ENCODE results near the gene ANKRD33B.
A peak's percentile ranks its signal among the peaks of the same experiment; 100 is the strongest.
"Not testable (repeated sequence)": the region's sequence is repeated elsewhere in the genome, so short reads cannot be mapped to it uniquely, and the experiment has no call there.

Gene ANKRD33B

GRCh38 chr5:10595672-10596309 is 31.9 kb downstream of the ANKRD33B start:
- Mint-ChIP-seq H3K9me3 (no peaks in the 10 kb centered on the region), H3K4me1 (ENCODE audit: low read depth) (peaks cover 46% of the 10 kb centered on the region), H3K36me3 (ENCODE audit: low read depth) (peaks cover 4% of the 10 kb centered on the region), H3K27ac (no peak overlapping the region), H3K27me3 (ENCODE audit: low read depth) (peaks cover 3% of the 10 kb centered on the region), H3K4me3 (peak overlapping the region; percentile 29)
- DNase-seq (ENCODE audit: low spot score): peak; percentile 74

- Mint-ChIP-seq H3K9me3 (no peaks in the 10 kb centered on the region), H3K27ac (no peak overlapping the region), H3K36me3 (ENCODE audit: low read depth) (peaks cover 4% of the 10 kb centered on the region), H3K4me3 (peak overlapping the region; percentile 29), H3K27me3 (ENCODE audit: low read depth) (peaks cover 3% of the 10 kb centered on the region), H3K4me1 (ENCODE audit: low read depth) (peaks cover 49% of the 10 kb centered on the region)
- no peak for DNase-seq (ENCODE audit: low spot score)
Measured at GRCh38 chr5:10596310-10596703, 32.4 kb downstream of the ANKRD33B start.

- Mint-ChIP-seq H3K4me3 (no peak overlapping the region), H3K27ac (no peak overlapping the region), H3K27me3 (ENCODE audit: low read depth) (peaks cover 3% of the 10 kb centered on the region), H3K36me3 (ENCODE audit: low read depth) (peaks cover 4% of the 10 kb centered on the region), H3K4me1 (ENCODE audit: low read depth) (peaks cover 54% of the 10 kb centered on the region), H3K9me3 (no peaks in the 10 kb centered on the region)
- no peak for DNase-seq (ENCODE audit: low spot score)
Measured at GRCh38 chr5:10596886-10597451, 33.1 kb downstream of the ANKRD33B start.

- H3K4me3 Mint-ChIP-seq: no peak overlapping the region
- peaks cover 4% of the 10 kb centered on the region for H3K36me3 Mint-ChIP-seq (ENCODE audit: low read depth)
- no peak for DNase-seq (ENCODE audit: low spot score)
- peaks cover 3% of the 10 kb centered on the region for H3K27me3 Mint-ChIP-seq (ENCODE audit: low read depth)
- peaks cover 50% of the 10 kb centered on the region for H3K4me1 Mint-ChIP-seq (ENCODE audit: low read depth)
- no peak overlapping the region for H3K27ac Mint-ChIP-seq
- H3K9me3 Mint-ChIP-seq: no peaks in the 10 kb centered on the region
Measured at GRCh38 chr5:10599113-10599512, 35.2 kb downstream of the ANKRD33B start.

- no peak overlapping the region for H3K4me3 Mint-ChIP-seq
- peaks cover 47% of the 10 kb centered on the region for H3K4me1 Mint-ChIP-seq (ENCODE audit: low read depth)
- H3K27me3 Mint-ChIP-seq (ENCODE audit: low read depth): peaks cover 3% of the 10 kb centered on the region
- no peak overlapping the region for H3K27ac Mint-ChIP-seq
- H3K36me3 Mint-ChIP-seq (ENCODE audit: low read depth): peaks cover 4% of the 10 kb centered on the region
- no peak for DNase-seq (ENCODE audit: low spot score)
- H3K9me3 Mint-ChIP-seq: no peaks in the 10 kb centered on the region
Measured at GRCh38 chr5:10599862-10600284, 36.0 kb downstream of the ANKRD33B start.

GRCh38 chr5:10600626-10601245 is 36.9 kb downstream of the ANKRD33B start:
- H3K4me1 Mint-ChIP-seq (ENCODE audit: low read depth): peaks cover 43% of the 10 kb centered on the region
- H3K4me3 Mint-ChIP-seq: peak overlapping the region; percentile 38
- no peak overlapping the region for H3K27ac Mint-ChIP-seq
- H3K36me3 Mint-ChIP-seq (ENCODE audit: low read depth): peaks cover 4% of the 10 kb centered on the region
- H3K9me3 Mint-ChIP-seq: no peaks in the 10 kb centered on the region
- H3K27me3 Mint-ChIP-seq (ENCODE audit: low read depth): peaks cover 3% of the 10 kb centered on the region
- no peak for DNase-seq (ENCODE audit: low spot score)

- Mint-ChIP-seq H3K9me3 (no peaks in the 10 kb centered on the region), H3K27me3 (ENCODE audit: low read depth) (peaks cover 3% of the 10 kb centered on the region), H3K4me3 (peak overlapping the region; percentile 38), H3K27ac (peak overlapping the region; percentile 62), H3K4me1 (ENCODE audit: low read depth) (peaks cover 39% of the 10 kb centered on the region), H3K36me3 (ENCODE audit: low read depth) (peaks cover 4% of the 10 kb centered on the region)
- no peak for DNase-seq (ENCODE audit: low spot score)
Measured at GRCh38 chr5:10601246-10602030, 37.6 kb downstream of the ANKRD33B start.

GRCh38 chr5:10602031-10602806 is 38.3 kb downstream of the ANKRD33B start:
- H3K36me3 Mint-ChIP-seq (ENCODE audit: low read depth): peaks cover 2% of the 10 kb centered on the region
- DNase-seq (ENCODE audit: low spot score): no peak
- H3K27ac Mint-ChIP-seq: no peak overlapping the region
- H3K27me3 Mint-ChIP-seq (ENCODE audit: low read depth): peaks cover 3% of the 10 kb centered on the region
- no peaks in the 10 kb centered on the region for H3K9me3 Mint-ChIP-seq
- H3K4me1 Mint-ChIP-seq (ENCODE audit: low read depth): peaks cover 38% of the 10 kb centered on the region
- no peak overlapping the region for H3K4me3 Mint-ChIP-seq

GRCh38 chr5:10604975-10605374 is 41.1 kb downstream of the ANKRD33B start:
- no peak overlapping the region for H3K4me3 Mint-ChIP-seq
- DNase-seq (ENCODE audit: low spot score): no peak
- H3K9me3 Mint-ChIP-seq: no peaks in the 10 kb centered on the region
- no peak overlapping the region for H3K27ac Mint-ChIP-seq
- H3K36me3 Mint-ChIP-seq (ENCODE audit: low read depth): no peaks in the 10 kb centered on the region
- H3K4me1 Mint-ChIP-seq (ENCODE audit: low read depth): peaks cover 41% of the 10 kb centered on the region
- H3K27me3 Mint-ChIP-seq (ENCODE audit: low read depth): no peaks in the 10 kb centered on the region

- DNase-seq (ENCODE audit: low spot score); H3K36me3 Mint-ChIP-seq (ENCODE audit: low read depth); H3K9me3 Mint-ChIP-seq; H3K27ac Mint-ChIP-seq; H3K27me3 Mint-ChIP-seq (ENCODE audit: low read depth): not testable (repeated sequence)
- Mint-ChIP-seq H3K4me3 (peak overlapping the region; percentile 75), H3K4me1 (ENCODE audit: low read depth) (peaks cover 35% of the 10 kb centered on the region)
Measured at GRCh38 chr5:10606632-10607022, 42.8 kb downstream of the ANKRD33B start.

- H3K36me3 Mint-ChIP-seq (ENCODE audit: low read depth): no peaks in the 10 kb centered on the region
- peak overlapping the region; percentile 66 for H3K27ac Mint-ChIP-seq
- peaks cover 33% of the 10 kb centered on the region for H3K4me1 Mint-ChIP-seq (ENCODE audit: low read depth)
- DNase-seq (ENCODE audit: low spot score): peak; percentile 69
- no peaks in the 10 kb centered on the region for H3K27me3 Mint-ChIP-seq (ENCODE audit: low read depth)
- no peaks in the 10 kb centered on the region for H3K9me3 Mint-ChIP-seq
- peak overlapping the region; percentile 75 for H3K4me3 Mint-ChIP-seq
Measured at GRCh38 chr5:10607023-10607665, 43.3 kb downstream of the ANKRD33B start.

- Mint-ChIP-seq H3K27me3 (ENCODE audit: low read depth) (no peaks in the 10 kb centered on the region), H3K27ac (no peak overlapping the region), H3K36me3 (ENCODE audit: low read depth) (no peaks in the 10 kb centered on the region), H3K4me3 (peak overlapping the region; percentile 75), H3K9me3 (no peaks in the 10 kb centered on the region), H3K4me1 (ENCODE audit: low read depth) (peaks cover 33% of the 10 kb centered on the region)
- DNase-seq (ENCODE audit: low spot score): no peak
Measured at GRCh38 chr5:10607666-10608073, 43.8 kb downstream of the ANKRD33B start.

GRCh38 chr5:10608081-10608480 is 44.2 kb downstream of the ANKRD33B start:
- not testable (repeated sequence) for H3K36me3 Mint-ChIP-seq (ENCODE audit: low read depth); H3K27ac Mint-ChIP-seq; H3K27me3 Mint-ChIP-seq (ENCODE audit: low read depth); DNase-seq (ENCODE audit: low spot score); H3K9me3 Mint-ChIP-seq
- Mint-ChIP-seq H3K4me1 (ENCODE audit: low read depth) (peaks cover 33% of the 10 kb centered on the region), H3K4me3 (peak overlapping the region; percentile 75)

Data from T-helper 2 cell treated with Interferon-gamma antibody and Interleukin-4, amounts not matched to agents 5 μg/mL and 100 μg/mL, for 36 hours (primary cell).